Stomach (tissue), 9 donors: ENCODE measurements around the gene LCMT1. TPM values are rescaled to one million over a fixed set of nuclear protein-coding genes. Genes with fewer than 3 reads are reported as not detected.

Experiments
- DNase-seq, 2 donors: peaks; one replicate each; pipeline versions ENCODE4 v3.0.0 to v3.0.0-alpha.2; 2013 to 2019
- H3K27ac ChIP-seq, 5 donors: fragments of 200-600 bp in 4 of 5; sonication (generic) in 4 of 5; one replicate each; pipeline ENCODE4 v1.5.1; 2013 to 2019; ENCODE audit warnings: mild to moderate bottlenecking in 1 of 5, moderate library complexity in 1 of 5
- H3K27me3 ChIP-seq, 3 donors: fragments of 200-600 bp; sonication (generic); one replicate each; pipeline ENCODE4 v1.5.1; 2017 to 2019; ENCODE audit warnings: mixed run types in 1 of 3
- H3K36me3 ChIP-seq, 4 donors: fragments of 200-600 bp; sonication (generic); 1 replicate in 3 of 4; 2 replicates in 1 of 4; pipeline ENCODE4 v1.5.1; 2016 to 2019
- H3K4me1 ChIP-seq, 4 donors: fragments of 200-600 bp; sonication (generic); one replicate each; pipeline ENCODE4 v1.5.1; 2016 to 2019
- H3K4me3 ChIP-seq, 4 donors: fragments of 200-600 bp; sonication (generic) in 3 of 4; one replicate each; pipeline ENCODE4 v1.5.1; 2016 to 2019; ENCODE audit warnings: mild to moderate bottlenecking in 1 of 4
- H3K9me3 ChIP-seq, 4 donors: fragments of 200-600 bp; sonication (generic); one replicate each; pipeline ENCODE4 v1.5.1; 2016 to 2019
- CTCF ChIP-seq, 7 experiments: fragments of 450-650 bp in 4 of 7; fragments of 200-600 bp in 3 of 7; sonication (generic) in 3 of 7; IDR thresholded peaks; one replicate each; pipeline ENCODE4 v1.5.1; 2016 to 2019; ENCODE audit warnings: antibody characterized with exemption in 7 of 7, control low read depth in 2 of 7, mild to moderate bottlenecking in 1 of 7
- EP300 ChIP-seq: sonication (generic); formaldehyde crosslinking; IDR thresholded peaks from one replicate; pipeline ENCODE4 v1.6.1; 2017; ENCODE audit warnings: antibody characterized with exemption
- POLR2A ChIP-seq, 4 donors: fragments of 450-650 bp; IDR thresholded peaks; one replicate each; pipeline ENCODE4 v1.6.1; 2016; ENCODE audit warnings: antibody characterized with exemption in 4 of 4, control low read depth in 2 of 4, mild to moderate bottlenecking in 1 of 4, moderate library complexity in 1 of 4
- POLR2AphosphoS5 ChIP-seq, 3 donors: sonication (generic); formaldehyde crosslinking; IDR thresholded peaks; one replicate each; pipeline ENCODE4 v1.6.1; 2016; ENCODE audit warnings: antibody characterized with exemption in 3 of 3
- WGBS, 5 donors: extraction: QIAGEN DNeasy Blood & Tissue Kit in 3 of 5; methylation state at CpG; one replicate each; pipeline versions ENCODE4 v1.1.5 to v1.1.7; 2013 to 2018; 5-methylcytosine and 5-hydroxymethylcytosine counted together
- intact Hi-C: fragments of 100-400 bp; cut with DNase I; formaldehyde crosslinking; loops from one replicate; pipeline ENCODE4 v1.15.1; 2023; ENCODE audit warnings: low total_unique reads
- polyA plus RNA-seq, 3 donors: library from polyadenylated mRNA; stranded (reverse); fragments of 200-250 nt; gene quantifications; one replicate each; pipeline ENCODE4 v1.2.3, GENCODE V29; 2013
- total RNA-seq, 5 donors: library from RNA; depleted of rRNA; stranded (reverse); fragments of >200 nt; gene quantifications; one replicate each; pipeline versions ENCODE4 v1.1.0 to v1.2.3, GENCODE V29; 2014 to 2016
- donor health status: healthy with polysubstance abuse.
- donor health status: Bipolar disorder and iron deficiency.
- donor health status: healthy.

Gene LCMT1
- total and polyA plus RNA-seq, 8 donors = 15.4 to 54.9 (median 30.9) TPM

GRCh38 chr16:25141648-25142047, 30.1 kb downstream of the LCMT1 start:
- Histone ChIP-seq H3K36me3 (peaks cover 15 to 100% (median 96%) of the 10 kb centered on the region in 4 donors), H3K4me3 (no peak overlapping the region), H3K27me3 (no peaks in the 10 kb centered on the region), H3K9me3 (no peaks in the 10 kb centered on the region), H3K4me1 (no peaks in the 10 kb centered on the region), H3K27ac (no peak overlapping the region)
- WGBS, 5 donors = 81 to 97% (median 89%) methylated on average over 2 of the region's 2 CpGs
- TF ChIP-seq EP300 (no peak), POLR2AphosphoS5 (IDR thresholded peaks at IDR 0.05) (no peak), POLR2A (IDR thresholded peaks at IDR 0.05) (no peak), CTCF (IDR thresholded peaks at IDR 0.05) (no peak)
- intact Hi-C loops = no loop called here
- DNase-seq = peak in 1 of 2 donors; percentile 46

- 11 to 33% (median 23%) methylated on average over 2 of the region's 2 CpGs for WGBS, 5 donors
- Histone ChIP-seq H3K9me3 (no peaks in the 10 kb centered on the region), H3K4me1 (no peaks in the 10 kb centered on the region), H3K27ac (no peak overlapping the region), H3K27me3 (no peaks in the 10 kb centered on the region), H3K36me3 (peaks cover 10 to 98% (median 93%) of the 10 kb centered on the region in 4 donors), H3K4me3 (no peak overlapping the region)
- intact Hi-C loops = no loop called here
- peak in 1 of 2 donors; percentile 15 for DNase-seq
- TF ChIP-seq CTCF (IDR thresholded peaks at IDR 0.05) (peak in 2 of 7 experiments; percentile 15 to 26), EP300 (no peak)
These were observed 32.4 kb downstream of the LCMT1 start for GRCh38 chr16:25143928-25144327.

GRCh38 chr16:25148568-25149215, 37.1 kb downstream of the LCMT1 start:
- DNase-seq = no peak
- Histone ChIP-seq H3K27ac (no peak overlapping the region), H3K27me3 (no peaks in the 10 kb centered on the region), H3K4me1 (no peaks in the 10 kb centered on the region), H3K9me3 (no peaks in the 10 kb centered on the region), H3K4me3 (no peak overlapping the region), H3K36me3 (peaks cover 4 to 82% (median 79%) of the 10 kb centered on the region in 4 donors)
- WGBS, 5 donors = 83 to 89% (median 88%) methylated on average over 16 to 22 of the region's 22 CpGs
- intact Hi-C loops = no loop called here
- TF ChIP-seq CTCF (IDR thresholded peaks at IDR 0.05) (no peak), POLR2A (IDR thresholded peaks at IDR 0.05) (no peak), EP300 (no peak), POLR2AphosphoS5 (IDR thresholded peaks at IDR 0.05) (no peak)

DNA sequence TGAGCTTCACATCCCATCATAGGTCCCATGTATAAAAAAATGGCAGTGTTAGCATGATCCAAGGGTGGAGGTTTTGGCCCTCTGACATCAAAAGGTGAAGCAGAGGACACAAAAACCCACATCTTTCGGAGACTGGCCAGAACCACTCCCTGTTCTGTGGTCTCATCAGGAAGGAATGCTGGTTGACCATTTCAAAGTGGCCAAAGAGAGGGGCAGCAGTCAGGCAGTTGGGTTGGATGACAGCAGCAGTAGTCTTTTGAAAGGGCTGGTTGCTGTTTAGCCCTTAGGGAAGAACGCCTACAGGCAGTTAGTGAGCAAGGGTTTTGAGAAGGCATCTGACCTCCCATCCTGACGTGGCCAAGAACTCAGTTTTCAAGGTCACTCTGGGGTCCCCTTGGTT, 40.5 kb downstream of the LCMT1 start:
- intact Hi-C loops = no loop called here
- Histone ChIP-seq H3K27me3 (no peaks in the 10 kb centered on the region), H3K4me3 (no peak overlapping the region), H3K4me1 (no peaks in the 10 kb centered on the region), H3K36me3 (peaks cover 2 to 82% (median 77%) of the 10 kb centered on the region in 4 donors), H3K9me3 (no peaks in the 10 kb centered on the region), H3K27ac (no peak overlapping the region)
- TF ChIP-seq POLR2AphosphoS5 (IDR thresholded peaks at IDR 0.05) (no peak), POLR2A (IDR thresholded peaks at IDR 0.05) (no peak)
- 85 to 96% (median 90%) methylated on average over 3 of the region's 3 CpGs for WGBS, 5 donors
- DNase-seq = no peak
